ENCODE results near the gene SERBP1. TPM values are rescaled to one million over a fixed set of nuclear protein-coding genes. Genes with fewer than 3 reads are reported as not detected.

SERBP1 gene
- total RNA-seq, 1 donor from 2014 or later, result 214 TPM

- FAIRE-seq, result no peak
- no peak overlapping the region for H3K4me3 Mint-ChIP-seq (ENCODE audit: unreplicated experiment)
- H3K27me3 ChIP-seq (ENCODE audit: insufficient read depth, low read length), result no peaks in the 10 kb centered on the region
Observed at GRCh38 chr1:67458663-67459062, 28.5 kb upstream of the SERBP1 start.

GRCh38 chr1:67457247-67457646, 27.0 kb upstream of the SERBP1 start:
- Histone ChIP-seq H2AFZ (ENCODE audit: low read depth, low read length) (no peak overlapping the region), H4K20me1 (ENCODE audit: insufficient read depth, low read length) (no peaks in the 10 kb centered on the region), H3K27ac (ENCODE audit: low read depth, low read length) (no peak overlapping the region), H3K4me1 (ENCODE audit: insufficient read depth, low read length) (no peaks in the 10 kb centered on the region), H3K4me3 (ENCODE audit: insufficient read depth, low read depth, low read length) (no peak overlapping the region), H3K9ac (ENCODE audit: low read length) (no peak overlapping the region), H3K4me2 (ENCODE audit: low read length) (no peak overlapping the region), H3K79me2 (ENCODE audit: insufficient read depth, low read length) (no peaks in the 10 kb centered on the region), H3K9me3 (ENCODE audit: insufficient read depth, low read depth, low read length) (no peaks in the 10 kb centered on the region), H3K36me3 (ENCODE audit: insufficient read depth, low read length) (no peaks in the 10 kb centered on the region), H3K27me3 (ENCODE audit: insufficient read depth, low read length) (no peaks in the 10 kb centered on the region)
- Mint-ChIP-seq H3K27ac (ENCODE audit: unreplicated experiment) (no peak overlapping the region), H3K4me3 (ENCODE audit: unreplicated experiment) (no peak overlapping the region), H3K36me3 (ENCODE audit: low read depth, unreplicated experiment) (no peaks in the 10 kb centered on the region), H3K4me1 (ENCODE audit: low read depth, unreplicated experiment) (no peaks in the 10 kb centered on the region), H3K9me3 (ENCODE audit: unreplicated experiment) (no peaks in the 10 kb centered on the region), H3K27me3 (ENCODE audit: low read depth, unreplicated experiment) (peaks cover 7% of the 10 kb centered on the region)
- FAIRE-seq, result no peak
- TF ChIP-seq CTCF (IDR thresholded peaks at IDR 0.05; ENCODE audit: insufficient read depth, low read depth, low read length), result no peak
- no peak for DNase-seq (ENCODE audit: low read depth)

More at GRCh38 chr1:67458663-67459062, 28.5 kb upstream of the SERBP1 start:
- no peak overlapping the region for H3K4me3 ChIP-seq (ENCODE audit: insufficient read depth, low read depth, low read length)
- H2AFZ ChIP-seq (ENCODE audit: low read depth, low read length), result no peak overlapping the region
- no peak overlapping the region for H3K27ac ChIP-seq (ENCODE audit: low read depth, low read length)
- H3K4me1 Mint-ChIP-seq (ENCODE audit: low read depth, unreplicated experiment), result peaks cover 4% of the 10 kb centered on the region
- H3K27ac Mint-ChIP-seq (ENCODE audit: unreplicated experiment), result no peak overlapping the region
- no peaks in the 10 kb centered on the region for H3K9me3 Mint-ChIP-seq (ENCODE audit: unreplicated experiment)
- peaks cover 3% of the 10 kb centered on the region for H3K27me3 Mint-ChIP-seq (ENCODE audit: low read depth, unreplicated experiment)
- H4K20me1 ChIP-seq (ENCODE audit: insufficient read depth, low read length), result no peaks in the 10 kb centered on the region
- H3K4me1 ChIP-seq (ENCODE audit: insufficient read depth, low read length), result no peaks in the 10 kb centered on the region
- H3K9ac ChIP-seq (ENCODE audit: low read length), result no peak overlapping the region
- no peak overlapping the region for H3K4me2 ChIP-seq (ENCODE audit: low read length)
- no peaks in the 10 kb centered on the region for H3K36me3 ChIP-seq (ENCODE audit: insufficient read depth, low read length)
- H3K36me3 Mint-ChIP-seq (ENCODE audit: low read depth, unreplicated experiment), result no peaks in the 10 kb centered on the region
- no peaks in the 10 kb centered on the region for H3K79me2 ChIP-seq (ENCODE audit: insufficient read depth, low read length)
- no peaks in the 10 kb centered on the region for H3K9me3 ChIP-seq (ENCODE audit: insufficient read depth, low read depth, low read length)
- DNase-seq (ENCODE audit: low read depth), result no peak
- TF ChIP-seq CTCF (IDR thresholded peaks at IDR 0.05; ENCODE audit: insufficient read depth, low read depth, low read length) (no peak), EZH2 (IDR thresholded peaks at IDR 0.05; ENCODE audit: insufficient read depth, low read length) (no peak)

- Mint-ChIP-seq H3K4me3 (ENCODE audit: unreplicated experiment) (no peak overlapping the region), H3K27me3 (ENCODE audit: low read depth, unreplicated experiment) (peaks cover 8% of the 10 kb centered on the region), H3K4me1 (ENCODE audit: low read depth, unreplicated experiment) (peaks cover 3% of the 10 kb centered on the region), H3K9me3 (ENCODE audit: unreplicated experiment) (no peaks in the 10 kb centered on the region), H3K36me3 (ENCODE audit: low read depth, unreplicated experiment) (no peaks in the 10 kb centered on the region), H3K27ac (ENCODE audit: unreplicated experiment) (no peak overlapping the region)
- Histone ChIP-seq H3K4me2 (ENCODE audit: low read length) (no peak overlapping the region), H4K20me1 (ENCODE audit: insufficient read depth, low read length) (no peaks in the 10 kb centered on the region), H3K9ac (ENCODE audit: low read length) (no peak overlapping the region), H3K27me3 (ENCODE audit: insufficient read depth, low read length) (no peaks in the 10 kb centered on the region), H3K27ac (ENCODE audit: low read depth, low read length) (no peak overlapping the region), H3K36me3 (ENCODE audit: insufficient read depth, low read length) (no peaks in the 10 kb centered on the region), H3K4me1 (ENCODE audit: insufficient read depth, low read length) (no peaks in the 10 kb centered on the region), H3K79me2 (ENCODE audit: insufficient read depth, low read length) (no peaks in the 10 kb centered on the region), H2AFZ (ENCODE audit: low read depth, low read length) (no peak overlapping the region), H3K9me3 (ENCODE audit: insufficient read depth, low read depth, low read length) (no peaks in the 10 kb centered on the region), H3K4me3 (ENCODE audit: insufficient read depth, low read depth, low read length) (no peak overlapping the region)
- TF ChIP-seq EZH2 (IDR thresholded peaks at IDR 0.05; ENCODE audit: insufficient read depth, low read length), result no peak
- no peak for TF ChIP-seq CTCF (IDR thresholded peaks at IDR 0.05; ENCODE audit: insufficient read depth, low read depth, low read length)
- DNase-seq (ENCODE audit: low read depth), result no peak
- FAIRE-seq, result no peak
Observed at GRCh38 chr1:67451815-67452214, 21.6 kb upstream of the SERBP1 start.

Measured in astrocyte (in vitro differentiated cells and primary cell).